Pancreas (tissue), 10 donors: ENCODE data around the gene TMEM61. TPM values are rescaled to one million over a fixed set of nuclear protein-coding genes. Genes with fewer than 3 reads are reported as not detected.

Experiments used
- ATAC-seq, 4 donors: fragments of 200-7000 bp; cut with Tn5 transposase; one replicate each; pipeline versions ENCODE4 v1.8.0 to v1.9.1; 2020; ENCODE audit warnings: mild to moderate bottlenecking in 4 of 4, moderate library complexity in 4 of 4
- DNase-seq, 6 donors: peaks; one replicate each; pipeline ENCODE4 v3.0.0-alpha.2; 2020
- FAIRE-seq: peaks from 2 replicates; lab custom pipeline; 2012; peaks lifted over from hg19 to GRCh38; lab: Jason Lieb, UNC
- H3K27ac ChIP-seq, 4 donors: fragments of 200-600 bp; sonication (generic); 1 replicate in 3 of 4; 2 replicates in 1 of 4; pipeline versions ENCODE4 v1.5.0 to v1.8.0; 2020
- H3K27me3 ChIP-seq, 4 donors: fragments of 200-600 bp; one replicate each; pipeline ENCODE4 v1.8.0; 2021
- H3K36me3 ChIP-seq, 3 donors: fragments of 200-600 bp; sonication (generic) in 1 of 3; one replicate each; pipeline versions ENCODE4 v1.5.0 to v1.8.0; 2020 to 2021
- H3K4me1 ChIP-seq, 3 donors: fragments of 200-600 bp; one replicate each; pipeline ENCODE4 v1.8.0; 2021
- H3K4me3 ChIP-seq, 4 donors: fragments of 200-600 bp; sonication (generic) in 2 of 4; one replicate each; pipeline versions ENCODE4 v1.5.0 to v1.8.0; 2020 to 2021
- H3K9me3 ChIP-seq, 4 donors: fragments of 200-600 bp; one replicate each; pipeline ENCODE4 v1.8.0; 2021
- CTCF ChIP-seq, 4 donors: fragments of 200-600 bp; sonication (generic) in 3 of 4; IDR thresholded peaks; one replicate each; pipeline versions ENCODE4 v1.5.0 to v1.8.0; 2021; ENCODE audit warnings: antibody characterized with exemption in 4 of 4
- WGBS, 2 donors: extraction: QIAGEN DNeasy Blood & Tissue Kit; methylation state at CpG; one replicate each; pipeline ENCODE4 v1.1.7; 2013; 5-methylcytosine and 5-hydroxymethylcytosine counted together
- intact Hi-C, 3 donors: fragments of 100-400 bp; cut with DNase I; formaldehyde crosslinking; loops; one replicate each; pipeline versions ENCODE4 v1.11.1 to v1.14.2; 2022
- polyA plus RNA-seq, 2 donors: library from polyadenylated mRNA; stranded (reverse); fragments of 200-250 nt; gene quantifications; one replicate each; pipeline ENCODE4 v1.2.3, GENCODE V29; 2013
- total RNA-seq, 6 donors: library from RNA; stranded (reverse); fragmentation: NEBNext Ultra II Directional in 4 of 6; extraction: Animal tissue kit (Norgen Biotek cat#: 25700) in 4 of 6; gene quantifications; one replicate each; pipeline versions ENCODE4 v1.2.1 to v1.2.4, GENCODE V29; 2021 to 2023
- donor health status: healthy with polysubstance abuse.
- donor health status: DM: no; HTN: no; CAD: no; lungs with moderate emphysema.
- donor health status: DM: no; HTN: no; CAD: no.
- donor health status: control.
- donor health status: control.
- donor health status: Bipolar disorder and iron deficiency.
- donor health status: DM: yes; HTN: yes; CAD: no.
- donor health status: DM: no; HTN: no; CAD: no.
- donor health status: DM: no; HTN: no; CAD: no.
- donor health status: DM: yes; HTN: yes; CAD: no.

The TMEM61 gene
- total and polyA plus RNA-seq, 8 donors = 1.1 to 15.6 (median 1.7) TPM

- FAIRE-seq = no peak
- WGBS, 2 donors = 65 to 76% methylated on average over 6 of the region's 6 CpGs
- intact Hi-C loops = no loop called here
These were observed 14.0 kb downstream of the TMEM61 start for GRCh38 chr1:54994355-54994990.

GRCh38 chr1:54995013-54995760 lies 14.8 kb downstream of the TMEM61 start:
- intact Hi-C loops = loop anchor here in 1 of 3 donors (5.0 kb wide), 1 partner anchor 48 kb away; no protein-coding TSS in a partner anchor

More at GRCh38 chr1:54994355-54994990, 14.0 kb downstream of the TMEM61 start:
- no peak for ATAC-seq
- H3K27ac ChIP-seq = no peak overlapping the region
- H3K9me3 ChIP-seq = no peaks in the 10 kb centered on the region
- H3K4me1 ChIP-seq = peaks cover 0 to 4% (median 0%) of the 10 kb centered on the region in 3 donors
- no peaks in the 10 kb centered on the region for H3K36me3 ChIP-seq
- peaks cover 0 to 6% (median 0%) of the 10 kb centered on the region in 4 donors for H3K27me3 ChIP-seq
- H3K4me3 ChIP-seq = no peak overlapping the region
- DNase-seq = peak in 1 of 6 donors; percentile 31
- TF ChIP-seq CTCF (IDR thresholded peaks at IDR 0.05) = no peak

GRCh38 chr1:54995835-54996234 lies 15.4 kb downstream of the TMEM61 start:
- intact Hi-C loops = loop anchor here in 2 of 3 donors (2.0 to 5.0 kb wide), 2 partner anchors 49 kb away; no protein-coding TSS in a partner anchor
- DNase-seq = peak in 1 of 6 donors; percentile 43
- Histone ChIP-seq H3K36me3 (no peaks in the 10 kb centered on the region), H3K4me1 (peaks cover 0 to 4% (median 0%) of the 10 kb centered on the region in 3 donors), H3K27ac (no peak overlapping the region), H3K9me3 (no peaks in the 10 kb centered on the region), H3K27me3 (peaks cover 0 to 6% (median 0%) of the 10 kb centered on the region in 4 donors), H3K4me3 (no peak overlapping the region)
- 65 to 77% methylated on average over 9 of the region's 9 CpGs for WGBS, 2 donors
- no peak for ATAC-seq
- no peak for TF ChIP-seq CTCF (IDR thresholded peaks at IDR 0.05)
- no peak for FAIRE-seq

More at GRCh38 chr1:54995013-54995760, 14.8 kb downstream of the TMEM61 start:
- Histone ChIP-seq H3K4me1 (peaks cover 0 to 4% (median 0%) of the 10 kb centered on the region in 3 donors), H3K9me3 (no peaks in the 10 kb centered on the region), H3K36me3 (no peaks in the 10 kb centered on the region), H3K4me3 (no peak overlapping the region), H3K27ac (no peak overlapping the region), H3K27me3 (peaks cover 0 to 6% (median 0%) of the 10 kb centered on the region in 4 donors)
- no peak for FAIRE-seq
- no peak for TF ChIP-seq CTCF (IDR thresholded peaks at IDR 0.05)
- ATAC-seq = no peak
- DNase-seq = peak in 1 of 6 donors; percentile 18
- 63 to 68% methylated on average over 12 of the region's 12 CpGs for WGBS, 2 donors

GRCh38 chr1:54996359-54996868 lies 16.0 kb downstream of the TMEM61 start:
- Histone ChIP-seq H3K36me3 (no peaks in the 10 kb centered on the region), H3K4me1 (peaks cover 0 to 4% (median 0%) of the 10 kb centered on the region in 3 donors), H3K9me3 (no peaks in the 10 kb centered on the region), H3K4me3 (peak overlapping the region in 1 of 4 donors; percentile 18), H3K27me3 (peaks cover 0 to 6% (median 0%) of the 10 kb centered on the region in 4 donors), H3K27ac (no peak overlapping the region)
- peak; percentile 58 to 96 (median 77) for DNase-seq
- FAIRE-seq = no peak
- intact Hi-C loops = loop anchor here in 2 of 3 donors (2.0 to 5.0 kb wide), 2 partner anchors 49 to 50 kb away; no protein-coding TSS in a partner anchor
- ATAC-seq = peak; percentile 92 to 95 (median 94)
- 3 to 5% methylated on average over 23 of the region's 23 CpGs for WGBS, 2 donors
- peak; percentile 63 to 88 (median 68) for TF ChIP-seq CTCF (IDR thresholded peaks at IDR 0.05)
